ENCODE results near the gene GBF1. TPM values are rescaled to one million over a fixed set of nuclear protein-coding genes. Genes with fewer than 3 reads are reported as not detected.
A peak's percentile ranks its signal among the peaks of the same experiment; 100 is the strongest.

GBF1 gene
- total RNA-seq, 1 donor from 2014 or later = 71.6 TPM

DNA sequence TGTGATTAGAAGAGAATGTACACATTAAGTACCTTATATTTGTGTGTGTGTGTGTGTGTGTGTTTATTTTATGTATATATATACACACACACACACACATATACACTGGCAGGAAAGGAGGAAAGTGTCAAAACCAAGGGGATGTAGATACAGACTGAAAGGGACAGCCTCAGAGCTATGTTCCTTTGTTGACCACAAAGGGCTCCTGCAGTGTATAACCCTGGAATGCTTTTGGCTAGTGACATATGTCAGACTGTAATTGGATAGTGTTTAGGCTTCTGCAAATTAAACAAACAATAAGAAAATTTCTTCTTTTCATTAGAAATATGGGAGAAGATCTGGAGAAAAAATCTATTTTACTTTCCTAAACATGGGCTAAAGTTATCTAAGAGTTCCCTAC, 15.9 kb downstream of the GBF1 start:
- Mint-ChIP-seq H3K4me1 (ENCODE audit: low read depth, unreplicated experiment) (peaks cover 18% of the 10 kb centered on the region), H3K4me3 (ENCODE audit: unreplicated experiment) (no peak overlapping the region), H3K36me3 (ENCODE audit: unreplicated experiment) (no peaks in the 10 kb centered on the region), H3K27ac (ENCODE audit: unreplicated experiment) (peak overlapping the region; percentile 81), H3K9me3 (ENCODE audit: unreplicated experiment) (peaks cover 2% of the 10 kb centered on the region), H3K27me3 (ENCODE audit: unreplicated experiment) (no peaks in the 10 kb centered on the region)
- no peak for DNase-seq
- no peak for TF ChIP-seq CTCF (IDR thresholded peaks at IDR 0.05; ENCODE audit: partially characterized antibody, unreplicated experiment)

DNA sequence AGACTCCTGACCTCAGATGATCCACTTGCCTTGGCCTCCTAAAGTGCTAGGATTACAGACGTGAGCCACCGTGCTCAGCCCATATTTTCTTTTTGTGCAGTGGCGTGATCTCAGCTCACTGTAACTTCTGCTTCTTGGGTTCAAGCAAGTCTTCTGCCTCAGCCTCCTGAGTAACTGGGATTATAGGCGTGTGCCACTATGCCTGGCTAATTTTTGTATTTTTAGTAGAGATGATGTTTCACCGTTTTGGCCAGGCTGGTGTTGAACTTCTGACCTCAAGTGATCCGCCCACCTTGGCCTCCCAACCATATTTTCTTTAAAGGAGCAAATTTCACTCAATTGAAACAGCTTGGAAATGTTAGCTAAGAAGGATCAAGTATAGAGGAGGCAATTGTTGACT, 16.5 kb downstream of the GBF1 start:
- Mint-ChIP-seq H3K27ac (ENCODE audit: unreplicated experiment) (no peak overlapping the region), H3K9me3 (ENCODE audit: unreplicated experiment) (peaks cover 2% of the 10 kb centered on the region), H3K4me3 (ENCODE audit: unreplicated experiment) (no peak overlapping the region), H3K36me3 (ENCODE audit: unreplicated experiment) (no peaks in the 10 kb centered on the region), H3K4me1 (ENCODE audit: low read depth, unreplicated experiment) (peaks cover 18% of the 10 kb centered on the region), H3K27me3 (ENCODE audit: unreplicated experiment) (no peaks in the 10 kb centered on the region)
- DNase-seq = no peak
- TF ChIP-seq CTCF (IDR thresholded peaks at IDR 0.05; ENCODE audit: partially characterized antibody, unreplicated experiment) = no peak

GRCh38 chr10:102262744-102263370, 17.5 kb downstream of the GBF1 start:
- no peak overlapping the region for H3K4me3 Mint-ChIP-seq (ENCODE audit: unreplicated experiment)
- H3K9me3 Mint-ChIP-seq (ENCODE audit: unreplicated experiment) = peaks cover 2% of the 10 kb centered on the region
- DNase-seq = no peak
- no peak overlapping the region for H3K27ac Mint-ChIP-seq (ENCODE audit: unreplicated experiment)
- H3K36me3 Mint-ChIP-seq (ENCODE audit: unreplicated experiment) = no peaks in the 10 kb centered on the region
- peaks cover 18% of the 10 kb centered on the region for H3K4me1 Mint-ChIP-seq (ENCODE audit: low read depth, unreplicated experiment)
- no peak for TF ChIP-seq CTCF (IDR thresholded peaks at IDR 0.05; ENCODE audit: partially characterized antibody, unreplicated experiment)
- no peaks in the 10 kb centered on the region for H3K27me3 Mint-ChIP-seq (ENCODE audit: unreplicated experiment)

- DNase-seq = no peak
- no peak for TF ChIP-seq CTCF (IDR thresholded peaks at IDR 0.05; ENCODE audit: partially characterized antibody, unreplicated experiment)
- Mint-ChIP-seq H3K36me3 (ENCODE audit: unreplicated experiment) (no peaks in the 10 kb centered on the region), H3K27me3 (ENCODE audit: unreplicated experiment) (no peaks in the 10 kb centered on the region), H3K9me3 (ENCODE audit: unreplicated experiment) (peaks cover 2% of the 10 kb centered on the region), H3K4me1 (ENCODE audit: low read depth, unreplicated experiment) (peaks cover 18% of the 10 kb centered on the region), H3K27ac (ENCODE audit: unreplicated experiment) (no peak overlapping the region), H3K4me3 (ENCODE audit: unreplicated experiment) (no peak overlapping the region)
Observed at GRCh38 chr10:102264371-102264770, 19.0 kb downstream of the GBF1 start.

- Mint-ChIP-seq H3K9me3 (ENCODE audit: unreplicated experiment) (peaks cover 2% of the 10 kb centered on the region), H3K4me3 (ENCODE audit: unreplicated experiment) (no peak overlapping the region), H3K27me3 (ENCODE audit: unreplicated experiment) (no peaks in the 10 kb centered on the region), H3K27ac (ENCODE audit: unreplicated experiment) (no peak overlapping the region), H3K36me3 (ENCODE audit: unreplicated experiment) (no peaks in the 10 kb centered on the region), H3K4me1 (ENCODE audit: low read depth, unreplicated experiment) (peaks cover 14% of the 10 kb centered on the region)
- no peak for DNase-seq
- TF ChIP-seq CTCF (IDR thresholded peaks at IDR 0.05; ENCODE audit: partially characterized antibody, unreplicated experiment) = no peak
Observed at GRCh38 chr10:102266670-102267069, 21.3 kb downstream of the GBF1 start.

Measured in glutamatergic neuron (in vitro differentiated cells).